B cell (primary cell): ENCODE results near the gene MOBP. TPM values are rescaled to one million over a fixed set of nuclear protein-coding genes. Genes with fewer than 3 reads are reported as not detected.

Experiments used
- ATAC-seq: fragments of 200-7000 bp; cut with Tn5 transposase; one replicate; pipeline ENCODE4 v1.10.0; 2021; ENCODE audit warnings: low read depth, mild to moderate bottlenecking, moderate number of reproducible peaks, moderate library complexity
- CTCF ChIA-PET: fragments of 350-600 bp; sonication (Branson Sonifier 250); formaldehyde crosslinking; loops from one replicate; lab custom pipeline; 2021; ENCODE audit warnings: antibody characterized with exemption, inconsistent platforms; lab: Charles Lee
- POLR2A ChIA-PET: fragments of 350-600 bp; sonication (Branson Sonifier 250); formaldehyde crosslinking; loops from one replicate; lab custom pipeline; 2021; ENCODE audit warnings: antibody characterized with exemption; lab: Charles Lee
- DNase-seq: peaks from one replicate; pipeline ENCODE4 v3.0.0; 2013
- H2AFZ ChIP-seq: 2 replicates; pipeline ENCODE4 v1.6.1; 2012; ENCODE audit warnings: mild to moderate bottlenecking, low read depth, low read length; ENCODE audit not compliant: insufficient read depth, poor library complexity, severe bottlenecking
- H3K27ac ChIP-seq, 2 donors: 1 replicate in 1 of 2; 2 replicates in 1 of 2; pipeline ENCODE4 v1.5.1; 2012 to 2013; ENCODE audit warnings: low read length in 2 of 2, mild to moderate bottlenecking in 2 of 2, moderate library complexity in 1 of 2
- H3K27me3 ChIP-seq, 4 experiments: fragments of 200-600 bp in 1 of 4; sonication (generic) in 1 of 4; replicated peaks in 1 of 4; 1 replicate in 2 of 4; 2 replicates in 2 of 4; pipeline versions ENCODE4 v1.6.1 to v1.7.0; 2013 to 2016; ENCODE audit warnings: low read length in 3 of 4, mild to moderate bottlenecking in 2 of 4, mixed read lengths in 1 of 4, moderate library complexity in 1 of 4; ENCODE audit not compliant: insufficient read depth in 4 of 4, control insufficient read depth in 3 of 4; ENCODE audit errors: control extremely low read depth in 1 of 4
- H3K36me3 ChIP-seq, 2 experiments: replicated peaks in 1 of 2; 1 replicate in 1 of 2; 2 replicates in 1 of 2; pipeline versions ENCODE4 v1.6.1 to v1.7.1; 2013; ENCODE audit warnings: low read length in 1 of 2; ENCODE audit not compliant: insufficient read depth in 2 of 2, control insufficient read depth in 1 of 2; ENCODE audit errors: control extremely low read depth in 1 of 2, extremely low read depth in 1 of 2
- H3K4me1 ChIP-seq, 2 donors: fragments of 200-600 bp in 1 of 2; sonication (generic) in 1 of 2; 1 replicate in 1 of 2; 2 replicates in 1 of 2; pipeline versions ENCODE4 v1.5.1 to v1.6.1; 2013 to 2017; ENCODE audit warnings: low read length in 2 of 2; ENCODE audit not compliant: control insufficient read depth in 2 of 2, insufficient read depth in 2 of 2
- H3K4me2 ChIP-seq: replicated peaks from 2 replicates; pipeline ENCODE3; 2012; ENCODE audit warnings: mild to moderate bottlenecking, low read depth, low read length; ENCODE audit not compliant: poor library complexity, severe bottlenecking
- H3K4me3 ChIP-seq, 5 experiments: fragments of 200-600 bp in 1 of 5; sonication (generic) in 1 of 5; 1 replicate in 3 of 5; 2 replicates in 2 of 5; pipeline versions ENCODE4 v1.5.1 to v1.7.0; 2011 to 2016; ENCODE audit warnings: low read length in 4 of 5, mild to moderate bottlenecking in 4 of 5, low read depth in 2 of 5, control low read depth in 1 of 5, moderate library complexity in 1 of 5; ENCODE audit not compliant: insufficient read depth in 1 of 5; ENCODE audit errors: control extremely low read depth in 1 of 5, extremely low read depth in 1 of 5
- H3K79me2 ChIP-seq: fragments of 200-600 bp; sonication (generic); one replicate; pipeline ENCODE4 v1.6.0; 2016; ENCODE audit warnings: low read length; ENCODE audit not compliant: control insufficient read depth, insufficient read depth
- H3K9ac ChIP-seq: fragments of 200-600 bp; sonication (generic); 2 replicates; pipeline ENCODE4 v1.6.1; 2017; ENCODE audit warnings: mild to moderate bottlenecking, low read length, moderate library complexity
- H3K9me3 ChIP-seq, 3 donors: one replicate each; pipeline versions ENCODE4 v1.6.1 to v1.7.1; 2013; ENCODE audit warnings: low read length in 2 of 3; ENCODE audit not compliant: control insufficient read depth in 2 of 3, insufficient read depth in 1 of 3; ENCODE audit errors: control extremely low read depth in 1 of 3
- H4K20me1 ChIP-seq: 2 replicates; pipeline ENCODE4 v1.6.0; 2012; ENCODE audit warnings: mild to moderate bottlenecking, low read length; ENCODE audit not compliant: insufficient read depth, control insufficient read depth, poor library complexity, severe bottlenecking
- H3K27ac Mint-ChIP-seq: one replicate; pipeline ENCODE4 v1.8.0; 2021; ENCODE audit warnings: mixed read lengths
- H3K27me3 Mint-ChIP-seq: one replicate; pipeline ENCODE4 v1.8.0; 2021; ENCODE audit warnings: mixed read lengths
- H3K4me1 Mint-ChIP-seq: one replicate; pipeline ENCODE4 v1.8.0; 2021; ENCODE audit warnings: mixed read lengths
- H3K4me3 Mint-ChIP-seq: one replicate; pipeline ENCODE4 v1.8.0; 2021; ENCODE audit warnings: mixed read lengths
- H3K9me3 Mint-ChIP-seq: one replicate; pipeline ENCODE4 v1.8.0; 2022; ENCODE audit warnings: mixed read lengths; ENCODE audit not compliant: insufficient read depth
- EZH2 ChIP-seq: IDR thresholded peaks from 2 replicates; pipeline ENCODE4 v1.6.1; 2012; ENCODE audit warnings: borderline replicate concordance, low read depth, mild to moderate bottlenecking, moderate library complexity, low read length; ENCODE audit not compliant: insufficient read depth, poor library complexity, severe bottlenecking
- WGBS: methylation state at CpG from one replicate; pipeline ENCODE4 v1.1.5; 2013; ENCODE audit warnings: missing lambda C conversion rate; ENCODE audit not compliant: insufficient coverage; 5-methylcytosine and 5-hydroxymethylcytosine counted together
- intact Hi-C: fragments of 100-400 bp; cut with micrococcal nuclease; formaldehyde crosslinking; loops from one replicate; pipeline ENCODE4 v1.10.0; 2022
- polyA plus RNA-seq: library from polyadenylated mRNA; depleted of rRNA; stranded (reverse); fragments of >200 nt; gene quantifications from 2 replicates; pipeline ENCODE4 v1.2.3, GENCODE V29; 2012
- total RNA-seq, 2 donors: library from RNA; stranded (reverse); fragments of 120-200 nt in 1 of 2; gene quantifications; 1 replicate in 1 of 2; 2 replicates in 1 of 2; pipeline versions ENCODE4 v1.2.3 to v1.2.4, GENCODE V29; 2013 to 2022
- TF ChIP-seq, protein P1 (sequence below): fragments of 200-600 bp; IDR thresholded peaks from one replicate; pipeline ENCODE4 v1.8.0; 2022; ENCODE audit warnings: antibody characterized with exemption, mild to moderate bottlenecking

The MOBP gene
- total and polyA plus RNA-seq, 2 donors (not counting 1 experiment from before 2014, with no cell fraction given), result 0.04 TPM; not detected in 1

DNA sequence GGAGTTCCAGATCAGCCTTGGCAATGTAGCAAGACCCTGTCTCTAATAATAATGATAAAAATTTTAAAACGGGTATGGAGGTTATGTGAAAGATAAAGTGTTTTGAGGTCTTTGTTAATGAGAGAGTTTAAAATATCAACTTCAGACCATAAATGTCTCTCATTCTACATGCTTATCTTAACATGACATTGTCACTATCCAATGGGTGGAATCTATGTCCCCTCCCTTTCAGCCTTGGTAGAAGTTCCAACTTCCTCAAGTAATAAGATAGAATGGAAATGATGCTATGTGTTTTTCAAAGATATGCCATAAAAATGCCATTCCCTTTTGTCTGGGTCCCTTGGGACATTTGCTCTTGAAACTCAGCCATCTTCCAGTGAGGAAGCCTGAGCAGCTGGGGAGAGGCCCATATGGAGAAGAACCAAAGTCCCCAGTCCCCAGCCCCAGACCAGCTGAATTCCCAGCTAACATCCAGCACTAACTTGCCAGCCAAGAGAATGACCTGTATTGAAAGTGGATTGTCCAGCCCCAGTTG, 44.0 kb upstream of the MOBP start:
- Histone ChIP-seq H3K4me2 (no peak overlapping the region), H3K27me3 (no peaks in the 10 kb centered on the region), H3K9ac (no peak overlapping the region), H3K4me3 (no peak overlapping the region), H2AFZ (no peak overlapping the region), H3K36me3 (peaks cover 0 to 1% of the 10 kb centered on the region in 2 experiments), H3K27ac (no peak overlapping the region), H4K20me1 (no peaks in the 10 kb centered on the region), H3K79me2 (no peaks in the 10 kb centered on the region), H3K4me1 (no peaks in the 10 kb centered on the region), H3K9me3 (no peaks in the 10 kb centered on the region)
- ChIA-PET CTCF (no interaction called here), POLR2A (no interaction called here)
- no peak for TF ChIP-seq EZH2
- TF ChIP-seq, protein P1, sequence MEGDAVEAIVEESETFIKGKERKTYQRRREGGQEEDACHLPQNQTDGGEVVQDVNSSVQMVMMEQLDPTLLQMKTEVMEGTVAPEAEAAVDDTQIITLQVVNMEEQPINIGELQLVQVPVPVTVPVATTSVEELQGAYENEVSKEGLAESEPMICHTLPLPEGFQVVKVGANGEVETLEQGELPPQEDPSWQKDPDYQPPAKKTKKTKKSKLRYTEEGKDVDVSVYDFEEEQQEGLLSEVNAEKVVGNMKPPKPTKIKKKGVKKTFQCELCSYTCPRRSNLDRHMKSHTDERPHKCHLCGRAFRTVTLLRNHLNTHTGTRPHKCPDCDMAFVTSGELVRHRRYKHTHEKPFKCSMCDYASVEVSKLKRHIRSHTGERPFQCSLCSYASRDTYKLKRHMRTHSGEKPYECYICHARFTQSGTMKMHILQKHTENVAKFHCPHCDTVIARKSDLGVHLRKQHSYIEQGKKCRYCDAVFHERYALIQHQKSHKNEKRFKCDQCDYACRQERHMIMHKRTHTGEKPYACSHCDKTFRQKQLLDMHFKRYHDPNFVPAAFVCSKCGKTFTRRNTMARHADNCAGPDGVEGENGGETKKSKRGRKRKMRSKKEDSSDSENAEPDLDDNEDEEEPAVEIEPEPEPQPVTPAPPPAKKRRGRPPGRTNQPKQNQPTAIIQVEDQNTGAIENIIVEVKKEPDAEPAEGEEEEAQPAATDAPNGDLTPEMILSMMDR, result no peak
- Mint-ChIP-seq H3K9me3 (no peaks in the 10 kb centered on the region), H3K4me1 (peaks cover 1% of the 10 kb centered on the region), H3K4me3 (no peak overlapping the region), H3K27ac (no peak overlapping the region), H3K27me3 (no peaks in the 10 kb centered on the region)
- ATAC-seq (no peak), DNase-seq (no peak)
- intact Hi-C loops, result no loop called here
- WGBS, result no CpG with 5 or more reads among the region's 1 CpG

DNA sequence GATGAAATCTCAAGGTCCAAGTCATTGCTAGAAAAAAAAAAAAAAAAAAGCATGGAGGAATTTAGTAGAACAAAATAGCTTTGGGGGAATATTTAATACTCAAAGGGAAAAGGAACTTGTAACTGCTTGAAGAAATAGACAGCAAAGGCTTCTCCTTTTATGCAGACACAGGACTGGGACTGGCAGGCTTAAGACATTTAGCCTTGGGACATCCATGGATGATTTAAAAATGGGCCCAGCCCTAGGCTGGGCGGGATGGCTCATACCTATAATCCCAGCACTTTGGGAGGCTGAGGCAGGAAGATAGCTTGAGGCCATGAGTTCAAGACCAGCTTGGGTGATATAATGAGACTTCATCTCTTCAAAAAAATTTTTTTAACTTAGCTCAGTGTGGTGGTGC, 41.2 kb upstream of the MOBP start:
- DNase-seq (no peak), ATAC-seq (no peak)
- Histone ChIP-seq H3K4me3 (no peak overlapping the region), H2AFZ (no peak overlapping the region), H3K4me2 (no peak overlapping the region), H3K9me3 (no peaks in the 10 kb centered on the region), H3K4me1 (no peaks in the 10 kb centered on the region), H3K27ac (no peak overlapping the region), H3K9ac (no peak overlapping the region), H3K27me3 (peaks cover 0 to 3% (median 0%) of the 10 kb centered on the region in 4 experiments), H4K20me1 (no peaks in the 10 kb centered on the region), H3K79me2 (no peaks in the 10 kb centered on the region), H3K36me3 (no peaks in the 10 kb centered on the region)
- ChIA-PET CTCF (interaction anchor here (1.9 kb wide), 1 partner anchor 9 kb away, joined by 5 read pairs; no protein-coding TSS in a partner anchor), POLR2A (no interaction called here)
- intact Hi-C loops, result no loop called here
- no peaks in the 10 kb centered on the region for H3K9me3 Mint-ChIP-seq
- no peak overlapping the region for H3K27ac Mint-ChIP-seq
- WGBS, result no CpG with 5 or more reads among the region's 1 CpG
- no peaks in the 10 kb centered on the region for H3K4me1 Mint-ChIP-seq
- H3K27me3 Mint-ChIP-seq, result peaks cover 14% of the 10 kb centered on the region
- no peak for TF ChIP-seq EZH2
- TF ChIP-seq, protein P1, result no peak
- no peak overlapping the region for H3K4me3 Mint-ChIP-seq
